Heart right ventricle (tissue), 16 donors: ENCODE data around the gene CD244. TPM values are rescaled to one million over a fixed set of nuclear protein-coding genes. Genes with fewer than 3 reads are reported as not detected.
A peak's percentile ranks its signal among the peaks of the same experiment; 100 is the strongest.

Experiments
- ATAC-seq, 8 donors: fragments of 200-7000 bp; cut with Tn5 transposase; one replicate each; pipeline ENCODE4 v1.9.1; 2020; ENCODE audit warnings: mild to moderate bottlenecking in 8 of 8, moderate library complexity in 8 of 8, moderate number of reproducible peaks in 1 of 8
- DNase-seq, 2 donors: peaks; one replicate each; pipeline ENCODE4 v3.0.0-alpha.2; 2020
- H3K27ac ChIP-seq, 10 donors: fragments of 200-600 bp; sonication (generic) in 2 of 10; one replicate each; pipeline versions ENCODE4 v1.5.0 to v1.8.0; 2020 to 2022; ENCODE audit warnings: mild to moderate bottlenecking in 3 of 10
- H3K27me3 ChIP-seq, 7 donors: fragments of 200-600 bp; one replicate each; pipeline ENCODE4 v1.8.0; 2021 to 2022; ENCODE audit warnings: mild to moderate bottlenecking in 2 of 7
- H3K36me3 ChIP-seq, 9 donors: fragments of 200-600 bp; sonication (generic) in 1 of 9; one replicate each; pipeline versions ENCODE4 v1.5.0 to v1.8.0; 2020 to 2022; ENCODE audit warnings: mild to moderate bottlenecking in 2 of 9
- H3K4me1 ChIP-seq, 9 donors: fragments of 200-600 bp; sonication (generic) in 1 of 9; one replicate each; pipeline versions ENCODE4 v1.5.0 to v1.8.0; 2020 to 2022; ENCODE audit warnings: mild to moderate bottlenecking in 4 of 9
- H3K4me3 ChIP-seq, 10 donors: fragments of 200-600 bp; sonication (generic) in 2 of 10; one replicate each; pipeline versions ENCODE4 v1.5.0 to v1.8.0; 2020 to 2022; ENCODE audit warnings: mild to moderate bottlenecking in 7 of 10, moderate library complexity in 2 of 10
- H3K9me3 ChIP-seq, 11 donors: fragments of 200-600 bp in 10 of 11; sonication (generic) in 2 of 11; one replicate each; pipeline versions ENCODE4 v1.5.0 to v1.8.0; 2013 to 2022; ENCODE audit warnings: mild to moderate bottlenecking in 2 of 11, control low read depth in 1 of 11, moderate library complexity in 1 of 11
- CTCF ChIP-seq, 9 donors: fragments of 200-600 bp; sonication (generic) in 2 of 9; IDR thresholded peaks; one replicate each; pipeline versions ENCODE4 v1.5.0 to v1.8.0; 2021 to 2022; ENCODE audit warnings: antibody characterized with exemption in 9 of 9, mild to moderate bottlenecking in 5 of 9, moderate library complexity in 1 of 9
- WGBS, 2 donors: extraction: QIAGEN DNeasy Blood & Tissue Kit; methylation state at CpG; one replicate each; pipeline ENCODE4 v1.1.7; 2013; ENCODE audit warnings: inconsistent platforms in 1 of 2; 5-methylcytosine and 5-hydroxymethylcytosine counted together
- intact Hi-C, 10 donors: fragments of 100-400 bp; cut with DNase I; formaldehyde crosslinking; loops; one replicate each; pipeline versions ENCODE4 v1.11.1 to v1.14.2; 2022
- polyA plus RNA-seq, 2 donors: library from polyadenylated mRNA; stranded (reverse); fragments of 200-250 nt; gene quantifications; one replicate each; pipeline ENCODE4 v1.2.3, GENCODE V29; 2013
- total RNA-seq, 10 donors: library from RNA; stranded (reverse); fragmentation: NEBNext Ultra II Directional in 3 of 10; extraction: Animal tissue kit (Norgen Biotek cat#: 25700) in 3 of 10; gene quantifications; one replicate each; pipeline versions ENCODE4 v1.2.1 to v1.2.4, GENCODE V29; 2021 to 2023
- donor health status: Arrhythmogenic right ventricular cardiomyopathy.
- donor health status: ischemic (EF 13 %, LVEDD 7.1; RV severe dilation, severe dysfunction).
- donor health status: healthy with polysubstance abuse.
- donor health status: DM: no; HTN: yes; CAD: no.
- donor health status: DM: no; HTN: no; CAD: no.
- donor health status: ischemic (EF 25% LVEDD 6.9; RV normal size, moderate dysfunction).
- donor health status: ischemic (EF 25% LVEDD 5.7; RV mildly dilated, moderate dysfunction).
- donor health status: healthy.
- donor health status: DM: yes; HTN: yes; CAD: no.
- donor health status: Ischemic cardiomyopathy.
- donor health status: ischemic (EF 35%, LVEDD 5.7; RV mildly dilated, moderate dysfunction).
- donor health status: nonischemic (EF 11% LVEDD 7.7; RV severe dilation, severe dysfunction).
- donor health status: DM: yes; HTN: yes; CAD: no.
- donor health status: PGD.
- donor health status: ischemic (EF 29% LVEDD 5.4; RV normal size, mild dysfunction).
- donor health status: nonischemic (EF 23%, LVEDD 6.1; RV moderate dilation, normal function).

Gene CD244
- total and polyA plus RNA-seq, 12 donors: 0.10 to 1.5 (median 0.23) TPM; not detected in 4

DNA sequence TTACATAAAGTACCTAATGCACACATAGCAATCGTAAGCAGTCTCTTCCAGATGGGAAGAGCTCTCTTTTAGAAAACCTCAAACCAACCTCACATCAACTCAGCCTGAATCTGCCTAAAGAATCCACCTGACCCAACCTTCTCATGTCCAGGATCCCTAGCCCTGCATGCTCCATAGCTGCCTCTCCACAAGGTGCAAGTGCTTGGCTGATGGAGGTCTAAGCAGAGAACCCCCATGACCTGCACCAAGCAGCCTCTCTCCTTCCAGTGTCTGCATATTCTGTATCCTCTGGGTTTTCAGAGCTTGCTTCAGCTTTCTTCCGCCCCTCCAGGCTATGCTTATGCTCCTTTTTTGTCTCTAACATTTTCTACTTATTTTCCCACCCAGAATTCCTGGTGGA is 64.2 kb downstream of the CD244 start:
- Histone ChIP-seq H3K9me3 (peaks cover 0 to 4% (median 0%) of the 10 kb centered on the region in 11 donors), H3K4me1 (peaks cover 0 to 6% (median 0%) of the 10 kb centered on the region in 9 donors), H3K27ac (peak overlapping the region in 1 of 10 donors; percentile 60), H3K36me3 (no peaks in the 10 kb centered on the region), H3K4me3 (peak overlapping the region in 1 of 10 donors; percentile 20), H3K27me3 (peaks cover 0 to 8% (median 0%) of the 10 kb centered on the region in 7 donors)
- ATAC-seq: no peak
- intact Hi-C loops: no loop called here
- TF ChIP-seq CTCF (IDR thresholded peaks at IDR 0.05): no peak
- DNase-seq: no peak
- 86 to 87% methylated on average over 2 of the region's 2 CpGs for WGBS, 2 donors

DNA sequence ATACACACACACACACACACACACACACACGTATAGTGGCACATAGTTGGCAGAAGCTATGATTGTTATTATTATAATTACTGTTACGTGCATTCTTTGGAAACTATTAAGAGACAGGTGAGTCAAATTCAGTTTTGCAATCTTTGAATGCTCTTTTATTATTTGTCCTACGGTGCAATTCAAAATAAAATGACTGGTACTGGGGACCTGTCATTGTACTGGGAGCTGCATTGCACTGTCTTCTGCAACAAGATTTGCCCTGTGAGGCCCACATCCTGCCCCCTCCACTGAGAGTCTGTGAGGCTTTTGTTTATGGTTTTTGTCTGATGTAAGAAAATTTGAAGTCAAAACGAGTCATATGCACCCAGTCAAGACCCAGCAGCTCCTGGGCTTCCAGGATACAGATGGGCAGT is 64.8 kb downstream of the CD244 start:
- Histone ChIP-seq H3K27ac (peak overlapping the region in 1 of 10 donors; percentile 60), H3K9me3 (peaks cover 0 to 4% (median 0%) of the 10 kb centered on the region in 11 donors), H3K4me1 (peaks cover 0 to 6% (median 0%) of the 10 kb centered on the region in 9 donors), H3K27me3 (peaks cover 0 to 8% (median 0%) of the 10 kb centered on the region in 7 donors), H3K4me3 (peak overlapping the region in 1 of 10 donors; percentile 43), H3K36me3 (no peaks in the 10 kb centered on the region)
- ATAC-seq: peak in 1 of 8 donors; percentile 20
- WGBS, 2 donors: 45 to 59% methylated on average over 4 of the region's 4 CpGs
- no peak for TF ChIP-seq CTCF (IDR thresholded peaks at IDR 0.05)
- DNase-seq: no peak
- intact Hi-C loops: no loop called here

- Histone ChIP-seq H3K27ac (peak overlapping the region in 1 of 10 donors; percentile 67), H3K4me3 (peak overlapping the region in 1 of 10 donors; percentile 43), H3K4me1 (peaks cover 0 to 6% (median 0%) of the 10 kb centered on the region in 9 donors), H3K9me3 (peaks cover 0 to 4% (median 0%) of the 10 kb centered on the region in 11 donors), H3K27me3 (peaks cover 0 to 8% (median 0%) of the 10 kb centered on the region in 7 donors), H3K36me3 (no peaks in the 10 kb centered on the region)
- WGBS, 2 donors: 73 to 84% methylated on average over 3 of the region's 3 CpGs
- DNase-seq: no peak
- TF ChIP-seq CTCF (IDR thresholded peaks at IDR 0.05): no peak
- no peak for ATAC-seq
- intact Hi-C loops: no loop called here
These were observed 65.4 kb downstream of the CD244 start for GRCh38 chr1:160797271-160797709.

- no peak for DNase-seq
- WGBS, 2 donors: 85 to 91% methylated on average over 4 of the region's 4 CpGs
- Histone ChIP-seq H3K36me3 (no peaks in the 10 kb centered on the region), H3K9me3 (peaks cover 0 to 4% (median 0%) of the 10 kb centered on the region in 11 donors), H3K27me3 (peaks cover 0 to 8% (median 0%) of the 10 kb centered on the region in 7 donors), H3K4me1 (peaks cover 0 to 6% (median 0%) of the 10 kb centered on the region in 9 donors), H3K27ac (peak within 1 kb of the TSS in 1 of 10 donors; percentile 67), H3K4me3 (peak within 1 kb of the TSS in 1 of 10 donors; percentile 43)
- no peak for TF ChIP-seq CTCF (IDR thresholded peaks at IDR 0.05)
- peak in 3 of 8 donors; percentile 33 to 61 (median 51) for ATAC-seq
- intact Hi-C loops: no loop called here
These were observed 66.7 kb downstream of the CD244 start, which contains the start of gene LY9 for GRCh38 chr1:160795951-160796383. LY9 (plus strand) TSS chr1:160796174; CDS start chr1:160796188, 14 bp downstream.
